Measurements from ENCODE around the gene CCDC85C. TPM values are rescaled to one million over a fixed set of nuclear protein-coding genes. Genes with fewer than 3 reads are reported as not detected.

Gene CCDC85C
- total RNA-seq, 1 experiment from 2014 or later, result 42.3 TPM

GRCh38 chr14:99600232-99600888 lies 3.6 kb downstream of the CCDC85C start:
- TF ChIP-seq MAX (IDR thresholded peaks at IDR 0.05) (no peak), ATF3 (IDR thresholded peaks at IDR 0.05) (no peak), TCF7L2 (IDR thresholded peaks at IDR 0.05; ENCODE audit: borderline replicate concordance, extremely low read depth, insufficient read depth, insufficient read length) (no peak), SRF (IDR thresholded peaks at IDR 0.05; ENCODE audit: low read depth) (no peak), EZH2 (IDR thresholded peaks at IDR 0.05) (no peak), ELF1 (IDR thresholded peaks at IDR 0.05; ENCODE audit: borderline replicate concordance, low read depth) (no peak), RAD21 (IDR thresholded peaks at IDR 0.05; ENCODE audit: low read depth) (no peak), CEBPB (IDR thresholded peaks at IDR 0.05; ENCODE audit: low read depth) (no peak), ZFX (IDR thresholded peaks at IDR 0.05) (no peak), POLR2A (IDR thresholded peaks at IDR 0.05; ENCODE audit: borderline replicate concordance, extremely low read depth, insufficient read depth, insufficient read length) (no peak), JUND (IDR thresholded peaks at IDR 0.05) (no peak), CBX3 (IDR thresholded peaks at IDR 0.05; ENCODE audit: low read depth) (no peak), SP1 (IDR thresholded peaks at IDR 0.05; ENCODE audit: low read depth) (no peak), SIN3A (IDR thresholded peaks at IDR 0.05; ENCODE audit: low read depth) (no peak), POLR2AphosphoS5 (IDR thresholded peaks at IDR 0.05; ENCODE audit: low read depth, low read length) (no peak), CTCF (IDR thresholded peaks at IDR 0.05 in 2 of 3, conservative IDR thresholded peaks at IDR 0.05 in 1 of 3; ENCODE audit: borderline replicate concordance in 1 of 3, insufficient read depth in 1 of 3, low read depth in 2 of 3, low read length in 2 of 3) (no peak), ZNF274 (IDR thresholded peaks at IDR 0.05; ENCODE audit: low read depth, low read length) (no peak), REST (IDR thresholded peaks at IDR 0.05; ENCODE audit: low read depth) (no peak), EGR1 (IDR thresholded peaks at IDR 0.05; ENCODE audit: low read depth) (no peak), YY1 (IDR thresholded peaks at IDR 0.05; ENCODE audit: extremely low read depth, insufficient replicate concordance, low read depth, low read length) (no peak)
- BruUV-seq (replicated peaks), result no TSS peak
- H3K4me3 ChIP-seq (replicated peaks in 1 of 2; ENCODE audit: low read depth in 1 of 2, low read length in 2 of 2), result no peak overlapping the region
- no peak overlapping the region for H3K9ac ChIP-seq (ENCODE audit: low read length)
- no peak for DNase-seq (ENCODE audit: low read depth, low spot score)
- no peaks in the 10 kb centered on the region for H4K20me1 ChIP-seq (ENCODE audit: insufficient read depth)
- RAD21 ChIA-PET (ENCODE audit: low non-redundant PET in 1 of 2, low total read pairs in 2 of 2, uncharacterized antibody in 2 of 2, unreplicated experiment in 2 of 2), result no interaction called here
- no peak overlapping the region for H3K4me2 ChIP-seq (ENCODE audit: low read length)
- POLR2A ChIA-PET, result interaction anchor here (1.1 kb wide), 1 partner anchor 119 kb away, joined by 3 read pairs; the partner anchor contains the start of genes CCNK and SETD3
- H2AFZ ChIP-seq (ENCODE audit: low read depth, low read length, poor library complexity, severe bottlenecking), result no peak overlapping the region
- H3K79me2 ChIP-seq (ENCODE audit: insufficient read depth, low read length), result peaks cover 69% of the 10 kb centered on the region
- H3K27me3 ChIP-seq (ENCODE audit: insufficient read depth, low read length), result no peaks in the 10 kb centered on the region
- CTCF ChIA-PET, result no interaction called here
- peaks cover 11 to 22% of the 10 kb centered on the region in 2 experiments for H3K4me1 ChIP-seq (ENCODE audit: control insufficient read depth in 1 of 2, insufficient read depth in 2 of 2, low read length in 2 of 2)
- H3K9me3 ChIP-seq (ENCODE audit: control insufficient read depth in 1 of 2, insufficient read depth in 1 of 2, low read depth in 1 of 2, low read length in 2 of 2), result no peaks in the 10 kb centered on the region
- intact Hi-C loops (cut with micrococcal nuclease), result no loop called here
- H3K36me3 ChIP-seq (ENCODE audit: control insufficient read depth in 1 of 2, insufficient read depth in 2 of 2, low read length in 2 of 2), result no peaks in the 10 kb centered on the region; a peak in 1 of 4 replicates
- ATAC-seq, result no peak
- no peaks in the 10 kb centered on the region for H3K9me2 ChIP-seq (ENCODE audit: insufficient read depth)
- H3K27ac ChIP-seq (ENCODE audit: low read depth, low read length), result no peak overlapping the region

Measured in HCT116 (cell line).